Osteoblast (primary cell): Measurements from ENCODE around the gene DCX. TPM values are rescaled to one million over a fixed set of nuclear protein-coding genes. Genes with fewer than 3 reads are reported as not detected.

Experiments used
- DNase-seq: peaks from one replicate; pipeline ENCODE4 v3.0.0; 2011; ENCODE audit warnings: low spot score, mixed read lengths; ENCODE audit not compliant: insufficient read length; ENCODE audit errors: missing footprints
- H2AFZ ChIP-seq: 2 replicates; pipeline ENCODE4 v1.6.0; 2011; ENCODE audit warnings: mild to moderate bottlenecking, low read length
- H3K27ac ChIP-seq: 2 replicates; pipeline ENCODE4 v1.5.1; 2011; ENCODE audit warnings: mild to moderate bottlenecking, low read depth, low read length, moderate library complexity
- H3K27me3 ChIP-seq: 2 replicates; pipeline ENCODE4 v1.6.0; 2012; ENCODE audit warnings: mild to moderate bottlenecking, control low read depth, inconsistent platforms, low read length, moderate library complexity; ENCODE audit not compliant: insufficient read depth
- H3K36me3 ChIP-seq: 2 replicates; pipeline ENCODE4 v1.5.1; 2011; ENCODE audit warnings: mild to moderate bottlenecking, low read length, control low read depth, moderate library complexity; ENCODE audit not compliant: insufficient read depth
- H3K4me1 ChIP-seq: 2 replicates; pipeline ENCODE4 v1.5.1; 2011; ENCODE audit warnings: mild to moderate bottlenecking, low read length, control low read depth, moderate library complexity; ENCODE audit not compliant: insufficient read depth
- H3K4me2 ChIP-seq: 2 replicates; pipeline ENCODE4 v1.6.0; 2011; ENCODE audit warnings: mild to moderate bottlenecking, low read length; ENCODE audit not compliant: insufficient read depth
- H3K4me3 ChIP-seq: fragments of 200-600 bp; sonication (generic); 3 replicates; pipeline ENCODE4 v1.5.1; 2012; ENCODE audit warnings: mild to moderate bottlenecking, low read length, inconsistent platforms; ENCODE audit not compliant: insufficient read depth
- H3K79me2 ChIP-seq: 2 replicates; pipeline ENCODE4 v1.6.0; 2012; ENCODE audit warnings: mild to moderate bottlenecking, low read length, control low read depth, inconsistent platforms; ENCODE audit not compliant: insufficient read depth
- H3K9me3 ChIP-seq: 2 replicates; pipeline ENCODE4 v1.5.1; 2011; ENCODE audit warnings: low read depth, low read length, control low read depth
- H4K20me1 ChIP-seq: 2 replicates; pipeline ENCODE4 v1.6.0; 2012; ENCODE audit warnings: mild to moderate bottlenecking, low read length, control low read depth; ENCODE audit not compliant: insufficient read depth
- CTCF ChIP-seq: IDR thresholded peaks from 2 replicates; pipeline ENCODE4 v1.5.1; 2011; ENCODE audit warnings: mild to moderate bottlenecking, low read depth, low read length, moderate library complexity; ENCODE audit errors: extremely low read depth
- total RNA-seq: library from RNA; depleted of rRNA; stranded (reverse); fragments of >200 nt; gene quantifications from 2 replicates; pipeline ENCODE4 v1.2.3, GENCODE V29; 2012

Gene DCX
- total RNA-seq, 1 donor = not detected

GRCh38 chrX:111376897-111377578, 35.0 kb downstream of the DCX start:
- no peak overlapping the region for H3K4me2 ChIP-seq
- H3K4me1 ChIP-seq = no peaks in the 10 kb centered on the region
- H3K27ac ChIP-seq = no peak overlapping the region
- DNase-seq = no peak
- no peaks in the 10 kb centered on the region for H3K9me3 ChIP-seq
- no peaks in the 10 kb centered on the region for H3K36me3 ChIP-seq
- no peak overlapping the region for H2AFZ ChIP-seq
- H4K20me1 ChIP-seq = no peaks in the 10 kb centered on the region
- H3K4me3 ChIP-seq = no peak overlapping the region
- no peak for TF ChIP-seq CTCF
- peaks cover 10% of the 10 kb centered on the region for H3K27me3 ChIP-seq
- no peaks in the 10 kb centered on the region for H3K79me2 ChIP-seq

GRCh38 chrX:111376486-111376885, 35.5 kb downstream of the DCX start:
- no peak for DNase-seq
- Histone ChIP-seq H3K4me1 (no peaks in the 10 kb centered on the region), H3K36me3 (no peaks in the 10 kb centered on the region), H2AFZ (no peak overlapping the region), H3K4me3 (no peak overlapping the region), H3K79me2 (no peaks in the 10 kb centered on the region), H3K27ac (no peak overlapping the region), H3K4me2 (no peak overlapping the region), H3K9me3 (no peaks in the 10 kb centered on the region), H4K20me1 (no peaks in the 10 kb centered on the region), H3K27me3 (peaks cover 10% of the 10 kb centered on the region)
- TF ChIP-seq CTCF = no peak

- Histone ChIP-seq H2AFZ (no peak overlapping the region), H3K4me3 (no peak overlapping the region), H3K4me1 (no peaks in the 10 kb centered on the region), H3K36me3 (no peaks in the 10 kb centered on the region), H3K4me2 (no peak overlapping the region), H3K27ac (no peak overlapping the region), H3K27me3 (peaks cover 10% of the 10 kb centered on the region), H3K79me2 (no peaks in the 10 kb centered on the region), H4K20me1 (no peaks in the 10 kb centered on the region), H3K9me3 (no peaks in the 10 kb centered on the region)
- DNase-seq = no peak
- no peak for TF ChIP-seq CTCF
These were observed 36.2 kb downstream of the DCX start for GRCh38 chrX:111375747-111376146.

- no peak overlapping the region for H3K27ac ChIP-seq
- H3K4me2 ChIP-seq = no peak overlapping the region
- no peak overlapping the region for H3K4me3 ChIP-seq
- H3K4me1 ChIP-seq = no peaks in the 10 kb centered on the region
- peaks cover 9% of the 10 kb centered on the region for H3K27me3 ChIP-seq
- DNase-seq = no peak
- TF ChIP-seq CTCF = no peak
- no peaks in the 10 kb centered on the region for H3K36me3 ChIP-seq
- no peaks in the 10 kb centered on the region for H4K20me1 ChIP-seq
- H3K9me3 ChIP-seq = no peaks in the 10 kb centered on the region
- H2AFZ ChIP-seq = no peak overlapping the region
- no peaks in the 10 kb centered on the region for H3K79me2 ChIP-seq
These were observed 39.9 kb downstream of the DCX start for GRCh38 chrX:111372086-111372485.
